Transverse colon (tissue), 4 donors: ENCODE results near the gene SRRM1. TPM values are rescaled to one million over a fixed set of nuclear protein-coding genes. Genes with fewer than 3 reads are reported as not detected.

Experiments used
- DNase-seq: peaks from one replicate; pipeline ENCODE4 v3.0.0-alpha.2; 2019
- H3K27ac ChIP-seq, 4 donors: fragments of 200-600 bp; sonication (generic); 2 replicates each; pipeline ENCODE4 v1.5.1; 2016 to 2018; ENCODE audit warnings: inconsistent platforms in 4 of 4
- H3K27me3 ChIP-seq: fragments of 200-600 bp; sonication (generic); 2 replicates; pipeline ENCODE4 v1.5.1; 2017; ENCODE audit warnings: inconsistent platforms
- H3K36me3 ChIP-seq, 4 donors: fragments of 200-600 bp; sonication (generic); 2 replicates each; pipeline ENCODE4 v1.5.1; 2017 to 2019; ENCODE audit warnings: inconsistent platforms in 4 of 4
- H3K4me1 ChIP-seq, 4 donors: fragments of 200-600 bp; sonication (generic); 2 replicates each; pipeline ENCODE4 v1.5.1; 2017 to 2020; ENCODE audit warnings: inconsistent platforms in 4 of 4
- H3K4me3 ChIP-seq, 4 donors: fragments of 200-600 bp; sonication (generic); 1 replicate in 1 of 4; 2 replicates in 3 of 4; pipeline versions ENCODE4 v1.5.1 to v1.6.1; 2017 to 2019; ENCODE audit warnings: inconsistent platforms in 4 of 4
- H3K9me3 ChIP-seq, 2 donors: fragments of 200-600 bp; sonication (generic); 2 replicates each; pipeline ENCODE4 v1.5.1; 2017 to 2019; ENCODE audit warnings: inconsistent platforms in 2 of 2
- EP300 ChIP-seq: sonication (generic); formaldehyde crosslinking; IDR thresholded peaks from one replicate; pipeline ENCODE4 v1.6.1; 2017; ENCODE audit warnings: antibody characterized with exemption, low read depth
- POLR2A ChIP-seq: fragments of 450-650 bp; IDR thresholded peaks from one replicate; pipeline ENCODE4 v1.6.1; 2016; ENCODE audit warnings: antibody characterized with exemption, mild to moderate bottlenecking, moderate library complexity
- POLR2AphosphoS5 ChIP-seq, 3 donors: sonication (generic); formaldehyde crosslinking; IDR thresholded peaks; one replicate each; pipeline ENCODE4 v1.6.1; 2016; ENCODE audit warnings: antibody characterized with exemption in 3 of 3
- WGBS, 2 donors: methylation state at CpG; one replicate each; pipeline ENCODE4 v1.1.5; 2018; ENCODE audit warnings: low coverage in 1 of 2; 5-methylcytosine and 5-hydroxymethylcytosine counted together
- in situ Hi-C, 4 donors: fragments of 200-750 bp; cut with MboI; loops; one replicate each; pipeline versions ENCODE4 v1.15.0 to v1.15.1; 2017; ENCODE audit warnings: low sequenced_read_pairs in 3 of 4, low pct_ligation_motif_present in 1 of 4, low pct_unique_long_range_greater_than_20kb in 1 of 4
- intact Hi-C: fragments of 100-400 bp; cut with DNase I; formaldehyde crosslinking; loops from one replicate; pipeline ENCODE4 v1.15.1; 2023; ENCODE audit warnings: low total_unique reads
- total RNA-seq, 4 donors: library from RNA; depleted of rRNA; stranded (reverse); fragments of >200 nt; gene quantifications; one replicate each; pipeline ENCODE4 v1.1.0, GENCODE V29; 2016
- TF ChIP-seq, protein P1 (sequence below), 5 experiments: fragments of 200-600 bp in 3 of 5; fragments of 450-650 bp in 2 of 5; sonication (generic) in 3 of 5; IDR thresholded peaks; 1 replicate in 2 of 5; 2 replicates in 3 of 5; pipeline ENCODE4 v1.5.1; 2016 to 2017; ENCODE audit warnings: antibody characterized with exemption in 5 of 5, inconsistent platforms in 3 of 5, mild to moderate bottlenecking in 2 of 5, moderate library complexity in 1 of 5

The SRRM1 gene, protein sequence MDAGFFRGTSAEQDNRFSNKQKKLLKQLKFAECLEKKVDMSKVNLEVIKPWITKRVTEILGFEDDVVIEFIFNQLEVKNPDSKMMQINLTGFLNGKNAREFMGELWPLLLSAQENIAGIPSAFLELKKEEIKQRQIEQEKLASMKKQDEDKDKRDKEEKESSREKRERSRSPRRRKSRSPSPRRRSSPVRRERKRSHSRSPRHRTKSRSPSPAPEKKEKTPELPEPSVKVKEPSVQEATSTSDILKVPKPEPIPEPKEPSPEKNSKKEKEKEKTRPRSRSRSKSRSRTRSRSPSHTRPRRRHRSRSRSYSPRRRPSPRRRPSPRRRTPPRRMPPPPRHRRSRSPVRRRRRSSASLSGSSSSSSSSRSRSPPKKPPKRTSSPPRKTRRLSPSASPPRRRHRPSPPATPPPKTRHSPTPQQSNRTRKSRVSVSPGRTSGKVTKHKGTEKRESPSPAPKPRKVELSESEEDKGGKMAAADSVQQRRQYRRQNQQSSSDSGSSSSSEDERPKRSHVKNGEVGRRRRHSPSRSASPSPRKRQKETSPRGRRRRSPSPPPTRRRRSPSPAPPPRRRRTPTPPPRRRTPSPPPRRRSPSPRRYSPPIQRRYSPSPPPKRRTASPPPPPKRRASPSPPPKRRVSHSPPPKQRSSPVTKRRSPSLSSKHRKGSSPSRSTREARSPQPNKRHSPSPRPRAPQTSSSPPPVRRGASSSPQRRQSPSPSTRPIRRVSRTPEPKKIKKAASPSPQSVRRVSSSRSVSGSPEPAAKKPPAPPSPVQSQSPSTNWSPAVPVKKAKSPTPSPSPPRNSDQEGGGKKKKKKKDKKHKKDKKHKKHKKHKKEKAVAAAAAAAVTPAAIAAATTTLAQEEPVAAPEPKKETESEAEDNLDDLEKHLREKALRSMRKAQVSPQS
- total RNA-seq, result 100 to 1,000 TPM in 3 of 4 donors, 10 to 100 TPM in 1; 71.1 to 209 (median 141) TPM

GRCh38 chr1:24642481-24643362, at the start of gene SRRM1:
SRRM1 (plus strand) TSS chr1:24643302; CDS start chr1:24643327, 25 bp downstream.
- peak within 1 kb of the TSS; percentile 97 to 100 (median 99) for H3K27ac ChIP-seq
- H3K4me1 ChIP-seq, result peaks cover 15 to 34% (median 29%) of the 10 kb centered on the region in 4 donors
- peak; percentile 99 for DNase-seq
- H3K36me3 ChIP-seq, result peaks cover 0 to 19% (median 7%) of the 10 kb centered on the region in 4 donors
- in situ Hi-C loops (no loop called here), intact Hi-C loops (no loop called here)
- TF ChIP-seq, protein P1, sequence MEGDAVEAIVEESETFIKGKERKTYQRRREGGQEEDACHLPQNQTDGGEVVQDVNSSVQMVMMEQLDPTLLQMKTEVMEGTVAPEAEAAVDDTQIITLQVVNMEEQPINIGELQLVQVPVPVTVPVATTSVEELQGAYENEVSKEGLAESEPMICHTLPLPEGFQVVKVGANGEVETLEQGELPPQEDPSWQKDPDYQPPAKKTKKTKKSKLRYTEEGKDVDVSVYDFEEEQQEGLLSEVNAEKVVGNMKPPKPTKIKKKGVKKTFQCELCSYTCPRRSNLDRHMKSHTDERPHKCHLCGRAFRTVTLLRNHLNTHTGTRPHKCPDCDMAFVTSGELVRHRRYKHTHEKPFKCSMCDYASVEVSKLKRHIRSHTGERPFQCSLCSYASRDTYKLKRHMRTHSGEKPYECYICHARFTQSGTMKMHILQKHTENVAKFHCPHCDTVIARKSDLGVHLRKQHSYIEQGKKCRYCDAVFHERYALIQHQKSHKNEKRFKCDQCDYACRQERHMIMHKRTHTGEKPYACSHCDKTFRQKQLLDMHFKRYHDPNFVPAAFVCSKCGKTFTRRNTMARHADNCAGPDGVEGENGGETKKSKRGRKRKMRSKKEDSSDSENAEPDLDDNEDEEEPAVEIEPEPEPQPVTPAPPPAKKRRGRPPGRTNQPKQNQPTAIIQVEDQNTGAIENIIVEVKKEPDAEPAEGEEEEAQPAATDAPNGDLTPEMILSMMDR (IDR thresholded peaks at IDR 0.05), result peak in 1 of 5 experiments; percentile 16
- TF ChIP-seq EP300, result no peak
- peak; percentile 100 for TF ChIP-seq POLR2AphosphoS5 (IDR thresholded peaks at IDR 0.05)
- peak; percentile 100 for TF ChIP-seq POLR2A
- H3K27me3 ChIP-seq, result no peaks in the 10 kb centered on the region
- 0% methylated on average over 77 of the region's 95 CpGs; no CpG with 5 or more reads in 1 of the 2 donors for WGBS, 2 donors
- peak within 1 kb of the TSS; percentile 66 to 95 (median 84) for H3K4me3 ChIP-seq
- no peaks in the 10 kb centered on the region for H3K9me3 ChIP-seq

GRCh38 chr1:24594328-24594598, 48.8 kb upstream of the SRRM1 start:
- Histone ChIP-seq H3K27ac (no peak overlapping the region), H3K4me1 (no peaks in the 10 kb centered on the region), H3K4me3 (no peak overlapping the region), H3K9me3 (no peaks in the 10 kb centered on the region), H3K27me3 (no peaks in the 10 kb centered on the region), H3K36me3 (no peaks in the 10 kb centered on the region)
- intact Hi-C loops (no loop called here), in situ Hi-C loops (no loop called here)
- DNase-seq, result no peak
- TF ChIP-seq POLR2AphosphoS5 (IDR thresholded peaks at IDR 0.05), result no peak
- no peak for TF ChIP-seq EP300
- TF ChIP-seq, protein P1 (IDR thresholded peaks at IDR 0.05), result no peak
- no peak for TF ChIP-seq POLR2A
- WGBS, 2 donors, result 56 to 67% methylated on average over 3 of the region's 3 CpGs

DNA sequence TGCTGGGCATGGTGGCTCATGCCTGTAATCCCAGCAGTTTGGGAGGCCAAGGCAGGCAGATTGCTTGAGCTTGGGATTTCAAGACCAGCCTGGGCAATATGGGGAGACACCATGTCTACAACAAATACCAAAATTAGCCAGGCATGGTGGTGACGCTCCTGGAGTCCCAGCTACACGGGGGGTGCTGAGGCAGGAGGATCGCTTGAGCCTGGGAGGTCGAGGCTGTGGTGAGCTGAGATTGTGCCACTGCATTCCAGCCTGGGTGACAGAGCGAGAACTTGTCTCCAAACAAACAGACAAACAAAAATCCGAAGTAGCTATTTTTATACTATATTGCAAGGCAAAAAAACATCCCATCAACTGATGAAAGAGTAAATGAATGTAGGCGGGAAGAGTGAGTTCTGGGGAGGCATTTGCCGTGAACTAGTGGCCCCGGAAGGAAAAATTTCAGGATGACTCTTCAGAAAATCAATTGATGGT, 46.7 kb upstream of the SRRM1 start:
- Histone ChIP-seq H3K36me3 (no peaks in the 10 kb centered on the region), H3K4me1 (no peaks in the 10 kb centered on the region), H3K9me3 (no peaks in the 10 kb centered on the region), H3K27me3 (no peaks in the 10 kb centered on the region), H3K4me3 (no peak overlapping the region), H3K27ac (no peak overlapping the region)
- 69 to 82% methylated on average over 5 to 9 of the region's 9 CpGs for WGBS, 2 donors
- DNase-seq, result no peak
- TF ChIP-seq EP300, result no peak
- no peak for TF ChIP-seq POLR2A
- in situ Hi-C loops (no loop called here), intact Hi-C loops (no loop called here)

DNA sequence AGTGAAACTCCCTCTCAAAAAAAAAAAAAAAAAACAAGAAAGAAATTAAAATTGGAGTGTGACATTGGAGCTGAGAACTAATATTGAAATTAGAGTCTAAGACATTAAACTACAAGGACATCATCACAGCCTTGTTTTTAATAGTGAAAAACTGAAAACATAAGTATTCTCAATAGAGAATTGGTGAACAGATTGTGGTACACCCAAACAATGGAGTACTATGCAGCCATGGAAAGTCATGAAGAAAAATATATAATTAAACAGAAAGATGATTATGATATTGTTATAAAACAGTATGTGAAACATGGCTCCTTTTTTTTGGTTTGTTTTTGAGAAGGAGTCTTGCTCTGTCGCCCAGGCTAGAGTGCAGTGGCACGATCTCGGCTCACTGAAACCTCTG, 43.8 kb upstream of the SRRM1 start:
- Histone ChIP-seq H3K27ac (no peak overlapping the region), H3K4me1 (no peaks in the 10 kb centered on the region), H3K4me3 (no peak overlapping the region), H3K9me3 (no peaks in the 10 kb centered on the region), H3K36me3 (no peaks in the 10 kb centered on the region), H3K27me3 (no peaks in the 10 kb centered on the region)
- TF ChIP-seq POLR2AphosphoS5 (IDR thresholded peaks at IDR 0.05), result no peak
- TF ChIP-seq, protein P1 (IDR thresholded peaks at IDR 0.05), result no peak
- no peak for TF ChIP-seq POLR2A
- no peak for TF ChIP-seq EP300
- no peak for DNase-seq
- WGBS, 2 donors, result 89 to 100% methylated on average over 3 of the region's 3 CpGs
- intact Hi-C loops, result no loop called here
- in situ Hi-C loops, result no loop called here
